ENCODE results near the gene RARB.

The RARB gene

DNA sequence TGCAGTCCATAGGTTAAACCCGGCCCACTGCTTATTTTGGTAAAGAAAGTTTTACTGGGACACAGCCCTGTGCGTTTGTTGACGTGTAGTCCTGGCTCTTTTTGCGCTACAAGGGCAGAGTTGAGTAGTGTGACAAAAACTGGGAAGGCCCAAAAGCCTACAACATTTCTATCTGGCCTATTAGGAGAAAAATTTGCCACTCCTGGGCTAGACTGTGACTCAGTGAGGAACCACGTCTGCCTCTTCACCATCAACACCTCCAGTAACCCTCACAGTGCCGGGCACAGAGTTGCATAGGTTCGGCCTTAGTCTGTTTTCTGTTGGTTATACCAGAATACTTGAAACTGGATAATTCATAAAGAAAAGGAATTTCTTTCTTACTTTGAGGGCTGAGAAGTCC lies 126.3 kb downstream of the RARB start:
- no peak for DNase-seq (ENCODE audit: low spot score)

DNA sequence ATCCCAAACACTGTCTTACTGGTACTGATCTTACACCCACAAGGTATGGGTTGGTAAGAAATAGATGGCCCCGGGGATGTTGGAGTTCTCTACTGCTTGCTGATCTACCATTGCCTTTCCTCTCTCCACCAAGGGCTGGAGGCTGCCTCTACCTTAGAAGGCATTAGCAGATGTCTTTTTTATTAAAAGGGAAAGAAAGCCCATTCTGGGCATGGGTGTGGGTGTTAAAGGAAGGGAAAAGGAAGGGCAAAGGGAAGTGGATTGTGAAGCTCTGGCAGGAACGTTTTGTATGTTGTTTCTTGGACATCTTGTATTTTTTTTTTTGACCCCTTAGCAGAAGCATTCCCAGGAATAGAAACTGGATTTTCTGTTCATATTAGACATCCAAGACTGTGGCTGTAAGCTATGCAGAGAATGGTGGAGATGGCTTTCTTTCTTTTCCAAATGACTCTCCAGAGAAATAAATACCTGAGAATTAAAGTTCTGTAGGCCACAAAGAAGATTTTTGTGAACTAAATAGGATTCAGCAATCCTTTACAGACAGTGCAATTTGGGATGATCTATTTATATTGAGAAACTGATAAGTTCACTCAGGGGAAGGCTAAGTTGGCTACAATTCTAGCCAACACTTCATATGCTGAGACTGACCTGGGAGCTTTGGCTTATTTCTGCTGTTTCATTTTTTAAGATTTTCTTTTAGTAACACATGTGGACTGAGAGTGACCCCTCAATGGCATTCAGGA lies 127.8 kb downstream of the RARB start:
- no peak for DNase-seq (ENCODE audit: low spot score)

DNA sequence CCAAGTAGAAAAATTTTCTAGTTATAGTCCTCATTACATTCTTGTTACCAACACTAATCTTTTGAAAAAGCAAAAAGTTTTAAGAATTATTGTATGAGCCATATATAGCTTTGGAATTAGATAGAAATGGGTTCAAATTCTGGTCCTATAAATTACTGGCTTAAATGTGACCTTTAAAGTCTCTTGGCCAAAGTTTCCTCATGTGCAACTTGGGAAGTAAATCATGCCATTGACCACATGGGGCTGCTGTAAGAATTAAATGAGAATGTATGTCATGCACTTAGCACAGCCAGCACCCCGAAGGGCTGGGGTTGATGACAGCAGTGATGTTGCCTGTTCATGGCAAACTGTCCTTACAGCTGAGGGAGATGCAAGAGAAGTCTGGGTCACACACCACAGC lies 128.4 kb downstream of the RARB start:
- no peak for DNase-seq (ENCODE audit: low spot score)

DNA sequence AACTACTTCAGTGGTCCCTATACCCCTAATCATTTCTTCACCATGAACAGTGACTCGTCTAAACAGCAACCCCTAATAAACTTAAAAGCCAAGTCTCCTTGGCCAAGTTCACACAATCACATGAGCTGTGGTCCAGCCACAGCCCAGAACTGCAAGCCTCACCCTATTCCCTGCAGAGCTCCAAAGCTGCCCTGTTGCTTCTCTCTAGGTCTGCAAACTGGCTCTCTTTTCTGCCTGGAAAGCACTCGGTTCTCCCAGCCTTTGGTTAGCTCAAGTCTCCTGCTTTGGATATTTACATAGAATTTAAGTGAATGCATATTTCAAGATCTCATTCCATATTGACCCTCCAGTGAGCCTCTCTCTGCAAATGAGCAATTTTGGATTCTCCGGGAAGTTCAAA lies 129.6 kb downstream of the RARB start:
- DNase-seq (ENCODE audit: low spot score), result no peak

DNA sequence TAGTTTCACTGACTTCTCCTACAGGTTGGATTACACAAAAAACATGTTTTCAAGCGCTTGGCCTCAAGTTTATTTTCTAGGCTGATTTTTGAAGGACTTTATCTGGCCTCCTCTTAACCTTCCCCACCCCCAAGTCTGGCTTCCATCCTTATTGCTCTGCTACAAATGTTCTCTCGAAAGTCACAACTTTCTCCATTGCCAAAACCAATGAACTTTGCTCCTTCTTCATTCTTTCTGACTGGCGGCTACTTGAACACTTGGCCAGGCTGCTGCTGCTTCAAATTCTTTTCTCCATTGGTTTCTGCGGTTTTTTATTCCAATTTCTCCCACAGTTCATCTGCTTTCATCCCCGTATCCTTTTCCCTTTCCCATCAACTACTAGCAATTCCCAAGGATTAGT lies 130.1 kb downstream of the RARB start:
- DNase-seq (ENCODE audit: low spot score), result no peak

DNA sequence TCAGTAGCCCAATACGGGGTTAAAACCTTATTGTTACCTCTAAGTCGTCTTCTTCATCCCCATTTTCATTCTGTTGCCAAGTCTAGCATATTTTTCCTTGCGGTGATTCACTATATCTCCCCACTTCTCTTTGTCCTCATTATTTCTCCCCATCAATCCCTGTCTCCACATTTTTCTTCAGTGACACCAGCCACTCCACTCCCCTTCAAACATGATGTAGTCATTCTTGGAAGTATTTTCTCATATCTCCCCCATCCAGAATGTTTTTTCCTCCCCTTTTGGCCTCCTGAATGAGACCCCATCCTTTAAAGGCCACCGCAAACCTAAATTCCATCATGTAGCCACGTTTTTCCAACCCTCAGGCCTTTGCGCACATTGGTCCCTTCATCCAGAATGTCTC lies 130.7 kb downstream of the RARB start:
- DNase-seq (ENCODE audit: low spot score), result no peak

DNA sequence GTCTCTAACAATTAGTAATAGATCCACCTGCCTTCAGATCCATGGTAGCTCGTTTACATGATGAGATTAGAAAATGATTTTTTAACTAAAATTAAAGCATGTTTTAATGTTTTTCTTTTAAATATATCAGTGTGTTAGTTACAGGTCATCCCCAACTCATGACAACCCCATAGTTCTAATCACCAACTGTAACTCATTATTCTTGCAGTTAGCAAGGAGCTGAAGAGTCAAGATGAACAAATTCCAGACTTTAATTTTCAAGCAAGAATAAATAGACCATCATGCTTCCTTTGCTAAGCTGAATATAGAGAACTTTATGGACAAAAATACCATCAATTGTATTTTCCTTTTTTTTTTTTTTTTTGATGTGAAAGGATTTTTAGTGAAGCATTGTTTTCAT lies 135.5 kb downstream of the RARB start:
- DNase-seq (ENCODE audit: low spot score), result no peak

DNA sequence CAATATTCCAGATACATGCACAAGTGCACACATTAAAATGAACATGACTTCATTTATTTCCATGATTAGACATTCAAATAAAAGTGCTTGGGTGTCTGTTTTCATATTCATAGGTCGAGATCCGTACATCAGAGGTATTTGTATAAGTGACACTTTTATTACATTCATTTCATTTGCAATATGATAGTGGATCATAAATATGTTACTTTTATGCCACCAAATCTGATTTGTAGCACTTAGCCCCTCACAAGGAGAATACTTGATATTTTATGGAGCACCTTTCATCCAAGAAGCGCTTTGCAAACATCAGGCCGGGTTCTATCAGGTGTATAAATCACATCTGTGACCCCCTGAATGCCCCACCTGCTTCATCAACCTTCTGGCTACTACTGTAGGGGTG lies 136.0 kb downstream of the RARB start:
- DNase-seq (ENCODE audit: low spot score), result no peak

DNA sequence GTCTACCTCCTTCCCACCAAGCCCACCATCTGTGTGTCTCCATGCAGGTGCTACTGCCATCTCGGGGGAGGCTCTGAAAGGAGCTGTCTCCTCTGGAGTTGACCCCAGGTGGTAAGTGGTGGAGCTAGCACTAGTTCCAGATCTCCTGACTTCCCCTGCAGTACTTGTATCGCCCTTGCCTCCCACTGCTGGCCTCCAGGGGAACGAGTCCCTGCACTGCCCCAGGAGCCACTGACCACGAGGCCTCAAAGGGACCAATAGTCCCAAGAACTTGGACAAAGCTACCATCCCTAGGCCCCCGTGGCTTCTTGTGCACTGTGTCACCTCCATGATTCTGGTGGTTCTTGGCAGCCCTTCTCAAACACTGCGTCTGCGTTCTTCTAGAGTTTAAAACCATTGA lies 137.7 kb downstream of the RARB start:
- DNase-seq (ENCODE audit: low spot score), result no peak

DNA sequence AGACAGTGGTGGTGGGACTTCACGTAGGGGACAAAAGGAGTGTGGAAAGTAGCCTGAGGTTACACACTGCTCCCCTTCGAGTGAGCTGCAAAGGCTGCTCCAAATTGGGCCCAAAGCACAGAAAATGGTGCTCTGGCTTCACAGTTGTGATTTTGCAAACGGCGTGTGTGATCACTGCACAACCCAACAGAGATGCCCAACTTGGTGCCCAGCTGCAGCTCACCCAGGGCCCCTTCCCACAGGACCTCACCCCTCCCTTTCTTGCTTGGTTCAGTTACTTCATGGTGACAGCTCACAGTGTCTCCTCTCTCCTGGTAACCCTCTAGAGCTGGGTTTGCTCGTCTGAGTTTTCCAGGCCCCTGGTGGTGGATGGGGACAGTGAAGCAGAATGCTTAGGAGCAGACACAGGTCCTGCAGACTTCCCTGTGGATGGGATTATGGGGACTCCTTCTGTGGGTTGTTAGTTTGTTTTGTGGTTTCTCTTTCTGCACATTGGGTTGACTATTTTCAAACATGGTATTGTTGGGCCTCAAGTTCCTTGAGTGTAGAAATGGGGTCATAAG lies 138.4 kb downstream of the RARB start:
- DNase-seq (ENCODE audit: low spot score), result no peak

DNA sequence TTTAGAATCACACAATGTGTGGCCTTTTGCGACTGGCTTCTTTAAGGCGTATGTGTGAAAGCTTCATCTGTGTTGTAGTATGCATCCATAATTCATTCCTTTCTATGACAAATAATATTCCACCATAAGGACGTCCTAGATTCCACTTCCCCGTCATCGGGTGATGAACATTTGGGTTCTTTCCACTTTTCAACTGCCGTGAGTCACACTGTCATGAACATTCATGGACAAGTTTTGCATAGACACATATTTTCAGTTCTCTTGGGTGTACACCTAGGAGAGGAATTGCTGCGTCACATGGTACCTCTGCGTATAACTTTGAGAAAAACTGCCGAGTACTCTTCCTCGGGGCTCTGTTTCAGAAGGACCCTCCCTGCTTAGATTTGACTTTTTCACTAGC lies 139.3 kb downstream of the RARB start:
- DNase-seq (ENCODE audit: low spot score), result no peak

DNA sequence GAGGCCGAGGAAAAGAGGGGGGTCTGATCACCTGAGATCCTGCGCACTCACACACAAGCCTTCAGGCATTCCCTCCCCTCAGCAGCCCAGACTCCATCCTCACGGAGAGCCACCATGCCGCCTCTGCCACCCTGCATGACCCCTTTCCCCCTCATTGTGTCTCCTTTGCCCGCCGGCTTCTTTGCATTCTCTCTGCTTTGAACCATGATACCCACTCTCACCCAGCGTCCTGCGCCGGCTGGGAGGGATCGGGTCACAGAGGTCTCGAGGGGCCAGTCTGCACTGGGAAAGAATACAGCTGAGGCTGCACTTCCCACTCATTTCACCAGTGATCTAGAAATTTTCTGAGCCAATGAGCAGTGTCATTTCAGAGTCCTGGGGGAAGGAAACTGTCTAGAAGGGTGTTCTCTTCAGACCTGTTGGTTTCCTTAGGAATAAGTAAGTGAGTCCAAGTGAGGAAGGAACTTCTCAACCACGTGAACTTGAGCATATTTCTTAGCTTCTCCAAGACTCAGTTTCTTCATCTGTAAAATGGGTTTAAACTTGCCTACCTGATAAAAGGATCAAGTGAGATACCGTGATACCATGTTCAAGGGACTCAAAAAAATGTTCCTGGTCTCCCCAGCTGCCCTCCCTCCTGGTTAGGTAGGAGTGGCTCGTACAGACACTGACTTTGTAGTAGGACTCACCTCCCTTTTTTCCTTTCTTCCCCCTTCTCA lies 139.9 kb downstream of the RARB start:
- DNase-seq (ENCODE audit: low spot score), result no peak

DNA sequence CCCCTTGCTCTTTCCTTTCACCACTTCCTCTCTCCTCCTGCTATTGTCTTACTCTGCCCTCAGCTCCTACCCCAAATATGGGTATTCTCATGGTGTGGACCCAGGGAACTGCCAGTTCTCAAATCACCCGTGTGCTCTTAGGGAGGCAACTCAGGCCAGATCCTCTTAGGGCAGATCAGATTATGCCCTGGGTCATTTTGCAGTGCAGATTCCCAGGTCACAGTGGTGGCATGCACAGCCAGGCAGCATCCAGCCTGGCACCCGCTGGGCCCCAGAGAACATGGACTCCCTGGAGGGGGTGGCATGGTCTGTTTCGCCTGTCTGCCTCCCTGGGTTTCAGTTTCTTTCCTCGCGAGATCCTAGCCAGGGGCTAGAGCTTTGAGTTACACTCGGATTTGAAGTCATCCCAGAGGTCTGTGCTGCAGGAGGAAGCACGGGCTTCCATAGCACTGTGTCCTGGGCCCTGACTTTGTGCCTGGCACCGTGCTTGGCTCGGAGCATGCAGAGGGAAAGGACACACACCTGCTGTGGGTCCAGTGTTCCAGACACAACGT lies 140.5 kb downstream of the RARB start:
- no peak for DNase-seq (ENCODE audit: low spot score)

DNA sequence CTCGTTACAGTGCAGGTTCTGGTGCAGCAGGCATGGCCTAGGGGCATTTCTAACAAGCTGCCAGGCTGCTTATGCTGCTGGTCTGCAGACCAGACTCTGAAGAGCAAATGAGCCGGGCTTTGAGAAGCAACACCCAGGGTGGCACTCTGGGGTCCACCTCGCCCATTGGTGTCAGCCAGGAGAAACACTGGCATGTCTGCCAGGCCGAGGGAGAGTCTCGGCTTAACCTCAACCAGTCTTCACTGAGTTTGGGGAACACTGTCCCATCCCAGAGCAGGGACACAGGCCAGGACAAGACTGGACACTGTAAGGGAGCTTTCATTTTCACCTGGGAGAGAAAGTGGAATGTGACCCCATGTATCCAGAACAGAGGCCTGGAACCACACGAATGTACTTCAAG lies 143.2 kb downstream of the RARB start:
- DNase-seq (ENCODE audit: low spot score), result no peak

DNA sequence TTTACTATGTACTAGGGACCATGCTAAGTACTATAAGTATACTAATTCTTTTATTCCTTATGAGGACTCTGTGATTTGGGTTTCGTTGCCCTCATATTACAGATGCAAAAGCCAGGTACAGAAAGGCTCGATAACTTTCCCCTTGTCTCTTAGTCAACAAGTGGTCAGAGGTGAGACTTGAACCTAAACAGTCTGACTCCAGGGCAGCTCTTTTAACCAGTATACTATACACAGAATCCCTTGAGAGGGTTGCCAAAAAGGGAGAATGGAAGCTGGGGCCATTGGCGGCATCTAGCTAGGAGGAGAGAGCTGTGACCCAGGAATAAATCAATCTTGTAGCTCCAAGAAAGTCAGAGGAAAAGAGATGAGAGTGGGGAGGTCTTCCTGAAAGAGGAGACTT lies 144.3 kb downstream of the RARB start:
- no peak for DNase-seq (ENCODE audit: low spot score)

DNA sequence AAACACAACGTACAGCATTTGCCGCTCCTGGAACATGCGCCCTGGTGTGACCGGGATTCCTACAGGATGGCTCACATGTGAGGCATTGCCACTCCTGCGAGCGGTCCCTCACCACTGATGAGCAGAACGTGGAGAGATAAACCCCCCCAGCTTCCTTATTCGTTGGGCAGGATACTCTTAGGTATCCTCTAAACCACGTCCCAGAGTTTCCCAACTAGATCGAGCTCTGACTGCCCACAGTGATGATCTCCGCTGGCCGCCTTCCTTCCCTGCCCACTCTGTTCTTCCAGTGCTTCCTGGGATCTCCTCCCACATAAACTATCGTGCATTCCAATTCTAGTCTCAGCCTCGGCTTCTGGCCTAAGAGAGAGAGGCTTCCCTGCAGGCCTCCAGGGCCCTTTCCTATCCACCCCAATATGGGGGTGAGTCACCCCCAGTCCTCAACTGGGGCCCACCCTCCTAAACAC lies 144.9 kb downstream of the RARB start:
- DNase-seq (ENCODE audit: low spot score), result no peak

DNA sequence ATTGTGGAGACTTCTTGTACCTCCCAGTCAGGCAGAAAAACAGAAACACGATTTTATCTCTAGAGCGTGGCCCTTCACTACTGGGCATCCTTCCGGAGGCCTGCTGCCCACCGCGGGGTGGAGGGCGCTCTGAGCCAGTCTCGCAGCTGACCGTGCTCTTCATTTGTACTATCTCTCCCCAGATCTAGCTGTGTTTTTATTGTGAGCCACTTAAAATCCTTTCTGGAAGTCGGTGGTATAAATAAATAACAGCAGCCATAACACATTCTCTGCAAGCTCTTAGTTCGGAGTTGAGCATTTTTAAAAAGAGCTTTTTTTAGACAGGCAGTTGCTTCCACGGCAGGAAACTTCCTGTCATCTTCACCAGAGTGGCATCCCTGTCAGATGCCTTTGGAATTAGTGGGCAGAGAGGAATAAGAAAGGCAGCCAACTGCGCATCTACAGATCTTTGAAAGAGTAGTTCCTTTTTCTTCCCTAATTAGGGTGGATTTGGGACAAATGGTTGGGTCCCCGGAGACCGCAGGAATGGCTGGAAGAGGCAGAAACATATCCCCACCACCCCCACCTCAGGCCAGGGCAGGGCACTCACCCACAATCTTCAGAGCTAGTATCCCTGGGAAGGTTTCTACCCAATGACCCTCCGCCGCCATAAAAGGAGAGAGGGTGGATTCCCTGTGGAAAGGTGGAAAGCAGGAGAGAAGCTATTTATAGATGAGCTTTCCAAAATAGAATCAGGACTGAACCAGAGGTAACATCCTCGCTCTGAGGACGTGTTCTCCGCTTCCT lies 145.5 kb downstream of the RARB start:
- DNase-seq (ENCODE audit: low spot score), result no peak

DNA sequence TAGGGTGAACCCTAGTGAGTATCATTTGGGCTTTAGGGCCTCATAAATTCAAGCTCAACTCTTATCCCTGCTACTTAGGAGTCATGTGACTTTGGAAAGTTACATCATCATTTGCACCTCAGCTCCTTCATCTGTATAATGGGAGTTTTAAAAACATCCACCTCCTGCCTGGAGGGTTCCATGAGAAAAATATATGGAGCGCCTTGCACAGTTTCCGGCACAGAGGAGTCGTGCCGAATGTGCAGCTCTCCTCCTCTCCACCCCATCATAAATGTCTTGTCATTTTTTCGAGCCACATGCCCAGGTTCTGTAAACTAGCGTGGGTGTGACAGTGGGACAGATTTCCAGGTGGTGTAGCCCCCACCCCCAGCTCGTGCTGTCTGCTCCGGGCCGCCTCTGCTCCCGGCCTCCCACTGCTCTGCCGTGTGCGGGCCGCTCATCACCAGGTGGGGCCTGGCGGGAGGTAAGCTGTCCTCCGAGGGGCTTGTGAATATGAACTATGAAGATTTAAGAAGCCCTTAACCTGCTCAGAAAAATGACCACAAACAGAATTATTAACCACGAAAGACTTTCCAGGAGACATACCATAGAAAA lies 146.2 kb downstream of the RARB start:
- DNase-seq (ENCODE audit: low spot score), result no peak

DNA sequence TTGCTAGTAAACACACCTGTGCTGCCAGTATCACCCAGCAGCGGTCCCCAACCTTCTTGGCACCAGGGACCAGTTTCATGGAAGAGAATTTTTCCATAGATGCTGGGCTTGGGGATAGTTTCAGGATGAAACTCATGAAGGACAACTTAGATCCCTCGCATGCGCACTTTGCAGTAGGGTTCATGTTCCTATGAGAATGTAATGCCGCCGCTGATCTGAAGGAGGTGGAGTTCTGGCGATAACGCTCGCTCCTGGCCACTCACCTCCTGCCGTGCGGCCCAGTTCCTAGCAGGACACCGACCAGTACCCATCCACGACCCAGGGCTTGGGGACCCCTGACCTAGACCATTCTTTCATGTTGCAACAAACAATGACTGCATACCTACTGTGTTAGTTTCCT lies 146.9 kb downstream of the RARB start:
- DNase-seq (ENCODE audit: low spot score), result no peak

DNA sequence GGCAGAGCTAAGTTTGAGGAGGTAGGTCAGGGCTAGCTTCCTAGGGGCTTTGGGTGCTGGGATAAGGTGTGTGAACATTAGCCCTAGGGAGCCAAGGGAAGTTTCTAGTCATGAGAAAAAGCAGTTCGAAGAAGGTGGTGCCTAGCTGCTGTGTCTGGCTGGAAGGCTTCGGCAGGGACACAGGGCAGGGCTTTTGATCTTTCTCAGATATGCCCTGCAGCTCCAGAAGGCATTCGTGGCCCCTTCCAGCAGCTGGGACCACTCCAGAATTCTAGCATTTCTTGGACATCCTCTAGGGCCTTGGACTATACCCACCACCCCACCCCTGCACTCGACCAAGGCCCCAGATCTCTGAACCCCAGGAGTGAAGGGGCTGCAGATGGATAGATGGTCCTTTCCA lies 148.1 kb downstream of the RARB start:
- DNase-seq (ENCODE audit: low spot score), result no peak

DNA sequence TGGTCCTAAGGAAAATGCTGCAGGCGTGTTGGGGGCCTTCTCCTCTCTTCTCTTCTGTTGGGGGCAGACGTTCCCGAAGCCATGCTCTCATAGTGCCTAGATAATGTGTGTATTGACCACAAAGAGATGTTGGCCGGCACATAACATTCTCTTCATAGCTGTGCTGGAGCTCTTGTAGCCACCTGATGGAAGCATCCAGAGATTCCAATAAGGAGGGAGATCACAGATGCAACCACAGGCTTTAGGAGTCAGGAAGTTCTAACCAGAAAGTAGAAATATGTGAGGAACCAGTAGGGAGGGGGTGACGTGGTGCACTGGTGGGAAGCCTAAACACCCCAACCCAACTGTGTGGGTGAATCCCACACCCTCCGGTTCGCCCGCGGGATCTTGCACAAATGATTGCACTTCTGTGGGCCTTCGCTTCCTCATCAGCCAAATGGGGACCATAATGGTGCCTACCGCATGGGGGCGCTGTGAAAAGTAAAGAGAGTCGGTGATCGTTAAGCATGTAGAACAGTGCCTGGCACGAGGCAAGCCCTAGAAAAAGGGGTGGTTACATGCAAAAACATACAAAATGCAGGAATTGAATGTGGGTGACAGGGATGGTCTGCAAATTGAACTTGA lies 148.9 kb downstream of the RARB start:
- no peak for DNase-seq (ENCODE audit: low spot score)

DNA sequence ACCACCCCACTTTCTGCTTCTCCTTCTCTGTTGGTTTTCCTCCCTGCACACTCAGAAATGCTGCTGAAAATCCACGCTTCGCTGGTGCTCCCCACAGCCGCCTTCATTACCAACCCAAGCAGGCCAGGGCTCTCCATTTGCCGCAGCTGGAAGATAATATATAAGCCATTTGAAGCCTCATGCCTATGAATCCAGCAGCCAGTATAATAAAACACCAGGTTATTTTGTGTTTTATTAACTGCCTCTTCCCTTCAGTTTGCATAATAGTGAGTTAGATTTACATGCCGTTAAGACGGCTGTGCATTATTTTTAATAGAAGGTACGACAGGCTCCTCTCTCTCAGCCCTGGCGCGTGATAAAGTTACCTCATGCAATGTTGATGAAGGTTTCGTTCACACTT lies 150.0 kb downstream of the RARB start:
- DNase-seq (ENCODE audit: low spot score), result no peak
